ENCODE measurements around the gene CHAT. TPM values are rescaled to one million over a fixed set of nuclear protein-coding genes. Genes with fewer than 3 reads are reported as not detected.

The CHAT gene
- not detected for total RNA-seq

- peak in 1 of 2 donors; percentile 9 for DNase-seq (ENCODE audit: low spot score in 2 of 2)
- Mint-ChIP-seq H3K36me3 (peaks cover 14 to 15% of the 10 kb centered on the region in 2 donors), H3K9me3 (peaks cover 0 to 5% of the 10 kb centered on the region in 2 donors), H3K27ac (peak within 1 kb of the TSS in 1 of 2 donors; percentile 29)
- ATAC-seq, result no peak
These were observed at the start of gene CHAT for GRCh38 chr10:49613882-49614241. Gene CHAT (plus strand): TSS chr10:49614037. CDS start chr10:49614190, 153 bp downstream.

GRCh38 chr10:49564461-49565009, 49.3 kb upstream of the CHAT start:
- Mint-ChIP-seq H3K27ac (no peak overlapping the region), H3K36me3 (no peaks in the 10 kb centered on the region), H3K9me3 (no peaks in the 10 kb centered on the region)
- DNase-seq (ENCODE audit: low spot score in 2 of 2), result no peak
- ATAC-seq, result no peak

- DNase-seq (ENCODE audit: low spot score in 2 of 2) (no peak), ATAC-seq (no peak)
- H3K36me3 Mint-ChIP-seq, result no peaks in the 10 kb centered on the region
- H3K9me3 Mint-ChIP-seq, result no peaks in the 10 kb centered on the region
- H3K27ac Mint-ChIP-seq, result peak overlapping the region in 1 of 2 donors; percentile 73
These were observed 46.0 kb upstream of the CHAT start for GRCh38 chr10:49567810-49568209.

- H3K27ac Mint-ChIP-seq, result peak overlapping the region in 1 of 2 donors; percentile 73
- ATAC-seq (peak; percentile 32 to 77), DNase-seq (ENCODE audit: low spot score in 2 of 2) (no peak)
- H3K36me3 Mint-ChIP-seq, result no peaks in the 10 kb centered on the region
- H3K9me3 Mint-ChIP-seq, result no peaks in the 10 kb centered on the region
These were observed 45.6 kb upstream of the CHAT start for GRCh38 chr10:49568235-49568634.

GRCh38 chr10:49569031-49569631, 44.7 kb upstream of the CHAT start:
- H3K27ac Mint-ChIP-seq, result peak overlapping the region in 1 of 2 donors; percentile 73
- DNase-seq (ENCODE audit: low spot score in 2 of 2) (no peak), ATAC-seq (peak in 1 of 2 donors; percentile 53)
- no peaks in the 10 kb centered on the region for H3K36me3 Mint-ChIP-seq
- no peaks in the 10 kb centered on the region for H3K9me3 Mint-ChIP-seq

GRCh38 chr10:49571388-49571787, 42.4 kb upstream of the CHAT start:
- Mint-ChIP-seq H3K36me3 (no peaks in the 10 kb centered on the region), H3K9me3 (no peaks in the 10 kb centered on the region), H3K27ac (no peak overlapping the region)
- DNase-seq (ENCODE audit: low spot score in 2 of 2) (no peak), ATAC-seq (peak in 1 of 2 donors; percentile 53)

- Mint-ChIP-seq H3K36me3 (no peaks in the 10 kb centered on the region), H3K9me3 (no peaks in the 10 kb centered on the region), H3K27ac (no peak overlapping the region)
- DNase-seq (ENCODE audit: low spot score in 2 of 2) (no peak), ATAC-seq (no peak)
These were observed 41.2 kb upstream of the CHAT start for GRCh38 chr10:49572594-49573114.

- no peaks in the 10 kb centered on the region for H3K9me3 Mint-ChIP-seq
- no peak for ATAC-seq
- H3K27ac Mint-ChIP-seq, result peak overlapping the region in 1 of 2 donors; percentile 30
- DNase-seq (ENCODE audit: low spot score in 2 of 2), result no peak
- no peaks in the 10 kb centered on the region for H3K36me3 Mint-ChIP-seq
These were observed 38.3 kb upstream of the CHAT start for GRCh38 chr10:49575489-49576072.

- DNase-seq (ENCODE audit: low spot score in 2 of 2) (no peak), ATAC-seq (peak; percentile 39 to 86)
- Mint-ChIP-seq H3K27ac (no peak overlapping the region), H3K36me3 (no peaks in the 10 kb centered on the region), H3K9me3 (no peaks in the 10 kb centered on the region)
These were observed 36.5 kb upstream of the CHAT start for GRCh38 chr10:49577182-49577925.

- Mint-ChIP-seq H3K27ac (no peak overlapping the region), H3K9me3 (no peaks in the 10 kb centered on the region), H3K36me3 (no peaks in the 10 kb centered on the region)
- DNase-seq (ENCODE audit: low spot score in 2 of 2), result no peak
- ATAC-seq, result peak in 1 of 2 donors; percentile 16
These were observed 35.4 kb upstream of the CHAT start for GRCh38 chr10:49578392-49578791.

- no peak for ATAC-seq
- DNase-seq (ENCODE audit: low spot score in 2 of 2), result no peak
- H3K9me3 Mint-ChIP-seq, result no peaks in the 10 kb centered on the region
- H3K36me3 Mint-ChIP-seq, result no peaks in the 10 kb centered on the region
- H3K27ac Mint-ChIP-seq, result no peak overlapping the region
These were observed 34.2 kb upstream of the CHAT start for GRCh38 chr10:49579621-49580020.

- no peak overlapping the region for H3K27ac Mint-ChIP-seq
These were observed 28.4 kb upstream of the CHAT start for GRCh38 chr10:49585387-49585786.

GRCh38 chr10:49587981-49588380, 25.9 kb upstream of the CHAT start:
- H3K27ac Mint-ChIP-seq, result no peak overlapping the region
- ATAC-seq (no peak), DNase-seq (ENCODE audit: low spot score in 2 of 2) (no peak)
- no peaks in the 10 kb centered on the region for H3K36me3 Mint-ChIP-seq
- H3K9me3 Mint-ChIP-seq, result no peaks in the 10 kb centered on the region

More at GRCh38 chr10:49585387-49585786, 28.4 kb upstream of the CHAT start:
- DNase-seq (ENCODE audit: low spot score in 2 of 2) (no peak), ATAC-seq (no peak)
- H3K36me3 Mint-ChIP-seq, result no peaks in the 10 kb centered on the region
- H3K9me3 Mint-ChIP-seq, result no peaks in the 10 kb centered on the region

- H3K27ac Mint-ChIP-seq, result no peak overlapping the region
- ATAC-seq (peak; percentile 66 to 72), DNase-seq (ENCODE audit: low spot score in 2 of 2) (peak; percentile 55 to 65)
- no peaks in the 10 kb centered on the region for H3K36me3 Mint-ChIP-seq
- no peaks in the 10 kb centered on the region for H3K9me3 Mint-ChIP-seq
These were observed 20.9 kb upstream of the CHAT start for GRCh38 chr10:49592726-49593563.

GRCh38 chr10:49593564-49593875, 20.3 kb upstream of the CHAT start:
- peak in 1 of 2 donors; percentile 23 for DNase-seq (ENCODE audit: low spot score in 2 of 2)
- Mint-ChIP-seq H3K9me3 (no peaks in the 10 kb centered on the region), H3K36me3 (no peaks in the 10 kb centered on the region), H3K27ac (no peak overlapping the region)
- no peak for ATAC-seq

- ATAC-seq (no peak), DNase-seq (ENCODE audit: low spot score in 2 of 2) (peak in 1 of 2 donors; percentile 30)
- H3K27ac Mint-ChIP-seq, result no peak overlapping the region
- H3K9me3 Mint-ChIP-seq, result no peaks in the 10 kb centered on the region
- no peaks in the 10 kb centered on the region for H3K36me3 Mint-ChIP-seq
These were observed 19.8 kb upstream of the CHAT start for GRCh38 chr10:49593998-49594397.
